ENCODE data around the gene SLC2A3.

The SLC2A3 gene

GRCh38 chr12:7959701-7960121 is 23.7 kb upstream of the SLC2A3 start:
- TF ChIP-seq POLR2AphosphoS5 (IDR thresholded peaks at IDR 0.05; ENCODE audit: low read depth, low read length) (no peak), TAF1 (IDR thresholded peaks at IDR 0.05; ENCODE audit: borderline replicate concordance, insufficient read depth, low read length) (no peak), SIN3A (IDR thresholded peaks at IDR 0.05; ENCODE audit: borderline replicate concordance, insufficient read depth, low read length) (no peak), FOXP2 (optimal IDR thresholded peaks at IDR 0.05; ENCODE audit: borderline replicate concordance, extremely low read depth, extremely low read length, insufficient read depth) (no peak), REST (IDR thresholded peaks at IDR 0.05; ENCODE audit: insufficient read depth in 1 of 2, low read depth in 2 of 2, low read length in 2 of 2) (no peak)

GRCh38 chr12:7959278-7959677 is 23.3 kb upstream of the SLC2A3 start:
- TF ChIP-seq TAF1 (IDR thresholded peaks at IDR 0.05; ENCODE audit: borderline replicate concordance, insufficient read depth, low read length), result no peak
- no peak for TF ChIP-seq FOXP2 (optimal IDR thresholded peaks at IDR 0.05; ENCODE audit: borderline replicate concordance, extremely low read depth, extremely low read length, insufficient read depth)
- no peak for TF ChIP-seq REST (IDR thresholded peaks at IDR 0.05; ENCODE audit: insufficient read depth in 1 of 2, low read depth in 2 of 2, low read length in 2 of 2)
- TF ChIP-seq SIN3A (IDR thresholded peaks at IDR 0.05; ENCODE audit: borderline replicate concordance, insufficient read depth, low read length), result no peak
- no peak for TF ChIP-seq POLR2AphosphoS5 (IDR thresholded peaks at IDR 0.05; ENCODE audit: low read depth, low read length)

GRCh38 chr12:7951671-7952070 is 15.7 kb upstream of the SLC2A3 start:
- no peak for TF ChIP-seq REST (IDR thresholded peaks at IDR 0.05; ENCODE audit: insufficient read depth in 1 of 2, low read depth in 2 of 2, low read length in 2 of 2)
- TF ChIP-seq FOXP2 (optimal IDR thresholded peaks at IDR 0.05; ENCODE audit: borderline replicate concordance, extremely low read depth, extremely low read length, insufficient read depth), result no peak
- TF ChIP-seq TAF1 (IDR thresholded peaks at IDR 0.05; ENCODE audit: borderline replicate concordance, insufficient read depth, low read length), result no peak
- no peak for TF ChIP-seq POLR2AphosphoS5 (IDR thresholded peaks at IDR 0.05; ENCODE audit: low read depth, low read length)
- TF ChIP-seq SIN3A (IDR thresholded peaks at IDR 0.05; ENCODE audit: borderline replicate concordance, insufficient read depth, low read length), result no peak

- no peak for TF ChIP-seq FOXP2 (optimal IDR thresholded peaks at IDR 0.05; ENCODE audit: borderline replicate concordance, extremely low read depth, extremely low read length, insufficient read depth)
- TF ChIP-seq POLR2AphosphoS5 (IDR thresholded peaks at IDR 0.05; ENCODE audit: low read depth, low read length), result no peak
- TF ChIP-seq REST (IDR thresholded peaks at IDR 0.05; ENCODE audit: insufficient read depth in 1 of 2, low read depth in 2 of 2, low read length in 2 of 2), result no peak
- TF ChIP-seq TAF1 (IDR thresholded peaks at IDR 0.05; ENCODE audit: borderline replicate concordance, insufficient read depth, low read length), result no peak
- TF ChIP-seq SIN3A (IDR thresholded peaks at IDR 0.05; ENCODE audit: borderline replicate concordance, insufficient read depth, low read length), result no peak
Observed at GRCh38 chr12:7948589-7949260, 12.7 kb upstream of the SLC2A3 start.

All from PFSK-1 (cell line).